ENCODE measurements around the gene WDR7. TPM values are rescaled to one million over a fixed set of nuclear protein-coding genes. Genes with fewer than 3 reads are reported as not detected.

Gene WDR7
- total RNA-seq, 1 experiment from 2014 or later = 11.5 TPM

DNA sequence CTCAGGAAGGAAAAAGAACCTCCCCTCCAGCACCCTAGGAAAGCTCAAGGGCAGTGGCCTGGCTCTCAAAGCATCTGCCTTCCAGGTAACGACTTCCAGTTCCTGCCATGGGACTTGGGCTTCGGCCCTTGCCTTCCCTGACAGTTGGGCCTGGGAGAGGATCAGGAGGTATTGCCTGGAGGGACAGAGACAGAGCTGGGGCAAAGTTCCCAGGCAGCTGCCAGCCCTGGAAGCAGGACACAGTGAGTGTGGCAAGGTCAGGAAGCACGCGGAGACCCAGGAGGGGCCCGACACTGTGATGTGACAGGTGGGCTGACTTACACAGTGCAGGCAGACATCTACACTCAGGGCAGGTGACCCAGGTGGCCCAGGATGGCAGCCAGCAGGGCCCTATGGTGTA, 408.2 kb downstream of the WDR7 start:
- Histone ChIP-seq H2AFZ (ENCODE audit: low read depth, low read length, poor library complexity, severe bottlenecking) (no peak overlapping the region), H3K9ac (ENCODE audit: low read length) (no peak overlapping the region), H3K27ac (ENCODE audit: low read depth, low read length) (no peak overlapping the region), H3K4me1 (ENCODE audit: control insufficient read depth in 1 of 2, insufficient read depth in 2 of 2, low read length in 2 of 2) (no peaks in the 10 kb centered on the region), H3K36me3 (ENCODE audit: control insufficient read depth in 1 of 2, insufficient read depth in 2 of 2, low read length in 2 of 2) (no peaks in the 10 kb centered on the region), H3K79me2 (ENCODE audit: insufficient read depth, low read length) (no peaks in the 10 kb centered on the region), H4K20me1 (ENCODE audit: insufficient read depth) (no peaks in the 10 kb centered on the region), H3K27me3 (ENCODE audit: insufficient read depth, low read length) (peaks cover 24% of the 10 kb centered on the region), H3K4me2 (ENCODE audit: low read length) (no peak overlapping the region), H3K9me2 (ENCODE audit: insufficient read depth) (no peaks in the 10 kb centered on the region), H3K9me3 (ENCODE audit: control insufficient read depth in 1 of 2, insufficient read depth in 1 of 2, low read depth in 1 of 2, low read length in 2 of 2) (no peaks in the 10 kb centered on the region), H3K4me3 (replicated peaks in 1 of 2; ENCODE audit: low read depth in 1 of 2, low read length in 2 of 2) (no peak overlapping the region)
- no TSS peak for BruUV-seq (replicated peaks)
- POLR2A ChIA-PET = no interaction called here
- ATAC-seq = no peak
- RAD21 ChIA-PET (ENCODE audit: low non-redundant PET in 1 of 2, low total read pairs in 2 of 2, uncharacterized antibody in 2 of 2, unreplicated experiment in 2 of 2) = no interaction called here
- intact Hi-C loops (cut with micrococcal nuclease) = no loop called here
- TF ChIP-seq ELF1 (IDR thresholded peaks at IDR 0.05; ENCODE audit: borderline replicate concordance, low read depth) (no peak), SP1 (IDR thresholded peaks at IDR 0.05; ENCODE audit: low read depth) (no peak), SRF (IDR thresholded peaks at IDR 0.05; ENCODE audit: low read depth) (no peak)
- TF ChIP-seq, protein P1, sequence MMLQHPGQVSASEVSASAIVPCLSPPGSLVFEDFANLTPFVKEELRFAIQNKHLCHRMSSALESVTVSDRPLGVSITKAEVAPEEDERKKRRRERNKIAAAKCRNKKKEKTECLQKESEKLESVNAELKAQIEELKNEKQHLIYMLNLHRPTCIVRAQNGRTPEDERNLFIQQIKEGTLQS (IDR thresholded peaks at IDR 0.05) = no peak
- CTCF ChIA-PET = no interaction called here
- no peak for DNase-seq (ENCODE audit: low read depth, low spot score)

DNA sequence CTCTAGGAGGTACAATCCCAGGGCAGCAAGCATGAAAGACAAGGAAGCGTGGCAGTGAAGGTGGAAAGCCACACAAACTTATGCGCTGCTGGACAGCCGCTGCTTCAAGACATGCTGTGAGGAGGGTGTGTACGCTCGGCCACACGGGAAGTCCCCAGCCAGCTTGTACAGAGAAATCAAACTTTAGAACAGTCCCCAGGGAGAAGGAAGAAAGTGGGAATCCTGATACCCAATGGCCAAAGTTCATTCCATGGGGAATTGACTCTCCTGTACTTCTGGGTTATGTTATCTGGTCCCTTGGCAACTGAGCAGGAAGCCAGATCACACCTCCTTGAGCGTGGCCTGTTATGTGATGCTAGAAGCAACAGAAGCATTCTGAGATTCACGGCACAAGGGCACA, 409.7 kb downstream of the WDR7 start:
- ATAC-seq (no peak), DNase-seq (ENCODE audit: low read depth, low spot score) (no peak)
- POLR2A ChIA-PET = no interaction called here
- Histone ChIP-seq H3K27me3 (ENCODE audit: insufficient read depth, low read length) (peaks cover 11% of the 10 kb centered on the region; the same call in 1 of the 2 replicates), H2AFZ (ENCODE audit: low read depth, low read length, poor library complexity, severe bottlenecking) (no peak overlapping the region), H3K9me3 (ENCODE audit: control insufficient read depth in 1 of 2, insufficient read depth in 1 of 2, low read depth in 1 of 2, low read length in 2 of 2) (no peaks in the 10 kb centered on the region), H3K36me3 (ENCODE audit: control insufficient read depth in 1 of 2, insufficient read depth in 2 of 2, low read length in 2 of 2) (no peaks in the 10 kb centered on the region), H3K27ac (ENCODE audit: low read depth, low read length) (no peak overlapping the region), H3K4me1 (ENCODE audit: control insufficient read depth in 1 of 2, insufficient read depth in 2 of 2, low read length in 2 of 2) (no peaks in the 10 kb centered on the region), H3K9ac (ENCODE audit: low read length) (no peak overlapping the region), H4K20me1 (ENCODE audit: insufficient read depth) (no peaks in the 10 kb centered on the region), H3K4me2 (ENCODE audit: low read length) (no peak overlapping the region), H3K9me2 (ENCODE audit: insufficient read depth) (no peaks in the 10 kb centered on the region), H3K4me3 (replicated peaks in 1 of 2; ENCODE audit: low read depth in 1 of 2, low read length in 2 of 2) (no peak overlapping the region), H3K79me2 (ENCODE audit: insufficient read depth, low read length) (no peaks in the 10 kb centered on the region)
- RAD21 ChIA-PET (ENCODE audit: low non-redundant PET in 1 of 2, low total read pairs in 2 of 2, uncharacterized antibody in 2 of 2, unreplicated experiment in 2 of 2) = no interaction called here
- intact Hi-C loops (cut with micrococcal nuclease) = no loop called here
- CTCF ChIA-PET = no interaction called here
- no TSS peak for BruUV-seq (replicated peaks)
- TF ChIP-seq SIN3A (IDR thresholded peaks at IDR 0.05; ENCODE audit: low read depth) = no peak
- no peak for TF ChIP-seq ZNF274 (IDR thresholded peaks at IDR 0.05; ENCODE audit: low read depth, low read length)
- TF ChIP-seq POLR2A (IDR thresholded peaks at IDR 0.05; ENCODE audit: borderline replicate concordance, extremely low read depth, insufficient read depth, insufficient read length) = no peak
- TF ChIP-seq JUND (IDR thresholded peaks at IDR 0.05) = no peak
- no peak for TF ChIP-seq FOSL1 (IDR thresholded peaks at IDR 0.05; ENCODE audit: low read depth)
- no peak for TF ChIP-seq SP1 (IDR thresholded peaks at IDR 0.05; ENCODE audit: low read depth)
- no peak for TF ChIP-seq SRF (IDR thresholded peaks at IDR 0.05; ENCODE audit: low read depth)
- no peak for TF ChIP-seq TCF7L2 (IDR thresholded peaks at IDR 0.05; ENCODE audit: borderline replicate concordance, extremely low read depth, insufficient read depth, insufficient read length)
- no peak for TF ChIP-seq EGR1 (IDR thresholded peaks at IDR 0.05; ENCODE audit: low read depth)
- TF ChIP-seq, protein P2, sequence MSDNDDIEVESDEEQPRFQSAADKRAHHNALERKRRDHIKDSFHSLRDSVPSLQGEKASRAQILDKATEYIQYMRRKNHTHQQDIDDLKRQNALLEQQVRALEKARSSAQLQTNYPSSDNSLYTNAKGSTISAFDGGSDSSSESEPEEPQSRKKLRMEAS (IDR thresholded peaks at IDR 0.05) = no peak
- no peak for TF ChIP-seq YY1 (IDR thresholded peaks at IDR 0.05; ENCODE audit: extremely low read depth, insufficient replicate concordance, low read depth, low read length)
- TF ChIP-seq, protein P3, sequence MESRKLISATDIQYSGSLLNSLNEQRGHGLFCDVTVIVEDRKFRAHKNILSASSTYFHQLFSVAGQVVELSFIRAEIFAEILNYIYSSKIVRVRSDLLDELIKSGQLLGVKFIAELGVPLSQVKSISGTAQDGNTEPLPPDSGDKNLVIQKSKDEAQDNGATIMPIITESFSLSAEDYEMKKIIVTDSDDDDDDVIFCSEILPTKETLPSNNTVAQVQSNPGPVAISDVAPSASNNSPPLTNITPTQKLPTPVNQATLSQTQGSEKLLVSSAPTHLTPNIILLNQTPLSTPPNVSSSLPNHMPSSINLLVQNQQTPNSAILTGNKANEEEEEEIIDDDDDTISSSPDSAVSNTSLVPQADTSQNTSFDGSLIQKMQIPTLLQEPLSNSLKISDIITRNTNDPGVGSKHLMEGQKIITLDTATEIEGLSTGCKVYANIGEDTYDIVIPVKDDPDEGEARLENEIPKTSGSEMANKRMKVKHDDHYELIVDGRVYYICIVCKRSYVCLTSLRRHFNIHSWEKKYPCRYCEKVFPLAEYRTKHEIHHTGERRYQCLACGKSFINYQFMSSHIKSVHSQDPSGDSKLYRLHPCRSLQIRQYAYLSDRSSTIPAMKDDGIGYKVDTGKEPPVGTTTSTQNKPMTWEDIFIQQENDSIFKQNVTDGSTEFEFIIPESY (IDR thresholded peaks at IDR 0.05; ENCODE audit: extremely low read depth, insufficient replicate concordance, low read length) = no peak
- TF ChIP-seq, protein P1 (IDR thresholded peaks at IDR 0.05) = no peak
- no peak for TF ChIP-seq RAD21 (IDR thresholded peaks at IDR 0.05; ENCODE audit: low read depth)
- TF ChIP-seq POLR2AphosphoS5 (IDR thresholded peaks at IDR 0.05; ENCODE audit: low read depth, low read length) = no peak
